Measurements from ENCODE around the gene SYNE3.

SYNE3 gene

GRCh38 chr14:95538801-95539509, 22.5 kb upstream of the SYNE3 start:
- no peak for DNase-seq

- DNase-seq: no peak
Observed at GRCh38 chr14:95537298-95538089, 21.0 kb upstream of the SYNE3 start.

- no peak for DNase-seq
Observed at GRCh38 chr14:95536671-95537070, 20.2 kb upstream of the SYNE3 start.

- DNase-seq: no peak
Observed at GRCh38 chr14:95536036-95536593, 19.7 kb upstream of the SYNE3 start.

GRCh38 chr14:95535226-95536021, 19.0 kb upstream of the SYNE3 start:
- peak; percentile 20 for DNase-seq

GRCh38 chr14:95534299-95535225, 18.1 kb upstream of the SYNE3 start, which contains the start of gene GLRX5:
Gene GLRX5 (plus strand): TSS chr14:95535050. CDS start chr14:95535090, 40 bp downstream.
- peak; percentile 100 for DNase-seq

- no peak for DNase-seq
Observed at GRCh38 chr14:95533822-95534221, 17.4 kb upstream of the SYNE3 start.

GRCh38 chr14:95533391-95533821, 17.0 kb upstream of the SYNE3 start:
- DNase-seq: peak; percentile 77

- DNase-seq: no peak
Observed at GRCh38 chr14:95531969-95532368, 15.5 kb upstream of the SYNE3 start.

- DNase-seq: no peak
Observed at GRCh38 chr14:95531473-95531872, 15.0 kb upstream of the SYNE3 start.

GRCh38 chr14:95530473-95531276, 14.2 kb upstream of the SYNE3 start:
- no peak for DNase-seq

- DNase-seq: no peak
Observed at GRCh38 chr14:95529216-95529615, 12.8 kb upstream of the SYNE3 start.

GRCh38 chr14:95527387-95528002, 11.0 kb upstream of the SYNE3 start:
- DNase-seq: peak; percentile 58

GRCh38 chr14:95526483-95527386, 10.3 kb upstream of the SYNE3 start:
- no peak for DNase-seq

GRCh38 chr14:95525999-95526398, 9.5 kb upstream of the SYNE3 start:
- no peak for DNase-seq

GRCh38 chr14:95524706-95525512, 8.5 kb upstream of the SYNE3 start:
- DNase-seq: no peak

- DNase-seq: no peak
Observed at GRCh38 chr14:95523815-95524448, 7.5 kb upstream of the SYNE3 start.
